SK-N-SH treated with all-trans-retinoic acid at 6 μM for 48 hours (cell line): ENCODE data around the gene PIH1D1.

Experiments used
- ARNTL ChIP-seq: fragments of 450-650 bp; formaldehyde crosslinking; IDR thresholded peaks from 2 replicates; pipeline ENCODE4 v1.5.0; 2020; ENCODE audit warnings: low read depth, mild to moderate bottlenecking, moderate library complexity, borderline replicate concordance
- ESRRG ChIP-seq: fragments of 250-450 bp; sonication (Bioruptor Pico); IDR thresholded peaks from 2 replicates; pipeline ENCODE4 v1.6.1; 2021; ENCODE audit warnings: mild to moderate bottlenecking
- PATZ1 ChIP-seq: fragments of 250-450 bp; sonication (Bioruptor Pico); IDR thresholded peaks from 2 replicates; pipeline ENCODE4 v1.8.0; 2020; ENCODE audit warnings: mild to moderate bottlenecking, moderate library complexity, borderline replicate concordance
- PPARA ChIP-seq: fragments of 250-450 bp; sonication (Bioruptor Pico); IDR thresholded peaks from 2 replicates; pipeline ENCODE4 v1.5.0; 2020; ENCODE audit warnings: mild to moderate bottlenecking, borderline replicate concordance
- RARB ChIP-seq: fragments of 250-450 bp; sonication (Bioruptor Pico); IDR thresholded peaks from 2 replicates; pipeline ENCODE4 v1.8.0; 2021; ENCODE audit warnings: mild to moderate bottlenecking, moderate library complexity
- SNAI2 ChIP-seq: fragments of 250-450 bp; sonication (Bioruptor Pico); IDR thresholded peaks from 2 replicates; pipeline ENCODE4 v1.5.0; 2020; ENCODE audit warnings: mild to moderate bottlenecking, moderate library complexity
- ZNF565 ChIP-seq: fragments of 450-650 bp; formaldehyde crosslinking; conservative IDR thresholded peaks from 2 replicates; pipeline ENCODE4 v1.5.0; 2020; ENCODE audit warnings: low read depth, mild to moderate bottlenecking, moderate library complexity

GRCh38 chr19:49423985-49424303 lies 27.7 kb downstream of the PIH1D1 start:
- TF ChIP-seq PATZ1 (CRISPR knock-in tag) = no peak
- TF ChIP-seq PPARA = no peak
- no peak for TF ChIP-seq ARNTL (CRISPR knock-in tag)
- no peak for TF ChIP-seq RARB (CRISPR knock-in tag)
- no peak for TF ChIP-seq ZNF565 (CRISPR knock-in tag)
- no peak for TF ChIP-seq ESRRG
- no peak for TF ChIP-seq SNAI2 (CRISPR knock-in tag)
